Fibroblast of villous mesenchyme (primary cell): ENCODE data around the gene BLOC1S4. TPM values are rescaled to one million over a fixed set of nuclear protein-coding genes. Genes with fewer than 3 reads are reported as not detected.

Experiments used
- DNase-seq: peaks from one replicate; pipeline ENCODE4 v3.0.0-alpha.2; 2010; ENCODE audit warnings: low read depth
- H3K4me3 ChIP-seq: 2 replicates; pipeline ENCODE4 v1.5.1; 2011; ENCODE audit warnings: low read depth, mild to moderate bottlenecking, low read length
- CTCF ChIP-seq: IDR thresholded peaks from 2 replicates; pipeline ENCODE4 v1.5.1; 2012; ENCODE audit warnings: low read depth, mild to moderate bottlenecking, low read length; ENCODE audit not compliant: insufficient read depth
- total RNA-seq: library from RNA; depleted of rRNA; stranded (reverse); fragments of >200 nt; gene quantifications from 2 replicates; pipeline ENCODE4 v1.2.3, GENCODE V29; 2012

BLOC1S4 gene
- total RNA-seq, 1 donor: 10.4 TPM

- H3K4me3 ChIP-seq: peak within 1 kb of the TSS; percentile 88
- peak; percentile 99 for DNase-seq
- no peak for TF ChIP-seq CTCF
These were observed 6.5 kb upstream of the BLOC1S4 start, which contains the start of gene MRFAP1L1 for GRCh38 chr4:6709230-6710114. MRFAP1L1 (minus strand) TSS chr4:6709865; CDS start chr4:6709629, 236 bp downstream.

- no peak for TF ChIP-seq CTCF
- no peak for DNase-seq
These were observed 5.7 kb upstream of the BLOC1S4 start for GRCh38 chr4:6710282-6710681.

DNA sequence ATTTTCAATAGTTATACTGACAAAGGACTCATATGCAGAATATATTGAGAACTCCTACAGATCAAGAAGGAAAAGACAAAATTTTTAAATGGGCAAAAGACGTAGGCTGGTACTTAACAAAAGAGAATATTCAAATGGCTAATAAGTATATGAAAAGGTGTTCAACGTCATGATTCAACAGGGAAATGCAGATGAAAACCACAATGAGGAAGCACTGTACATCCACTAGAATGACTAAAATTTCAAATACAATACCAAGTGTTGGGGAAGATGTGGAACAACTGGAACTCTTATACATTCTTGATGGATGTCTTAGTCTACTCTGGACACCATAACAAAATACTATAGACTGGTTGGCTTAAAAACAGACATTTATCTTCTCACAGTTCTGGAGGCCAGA, 5.0 kb upstream of the BLOC1S4 start:
- TF ChIP-seq CTCF: no peak
- H3K4me3 ChIP-seq: no peak overlapping the region
- no peak for DNase-seq

More at GRCh38 chr4:6710282-6710681, 5.7 kb upstream of the BLOC1S4 start:
- H3K4me3 ChIP-seq: peak overlapping the region; percentile 88

GRCh38 chr4:6714954-6715353, 1.0 kb upstream of the BLOC1S4 start:
- no peak for TF ChIP-seq CTCF
- no peak overlapping the region for H3K4me3 ChIP-seq
- no peak for DNase-seq

- no peak for DNase-seq
- peak overlapping the region; percentile 87 for H3K4me3 ChIP-seq
- TF ChIP-seq CTCF: no peak
These were observed 313 bp upstream of the BLOC1S4 start for GRCh38 chr4:6715704-6716017.

GRCh38 chr4:6716958-6717655, 1.1 kb downstream of the BLOC1S4 start:
- H3K4me3 ChIP-seq: peak overlapping the region; percentile 87
- peak; percentile 19 for DNase-seq
- TF ChIP-seq CTCF: no peak
